Lower lobe of right lung (tissue), 2 donors: ENCODE results near the gene SPRY4. TPM values are rescaled to one million over a fixed set of nuclear protein-coding genes. Genes with fewer than 3 reads are reported as not detected.
A peak's percentile ranks its signal among the peaks of the same experiment; 100 is the strongest.

Experiments used
- ATAC-seq, 2 donors: fragments of 200-7000 bp; cut with Tn5 transposase; one replicate each; pipeline ENCODE4 v1.9.1; 2020 to 2022; ENCODE audit warnings: mild to moderate bottlenecking in 2 of 2, moderate library complexity in 2 of 2
- DNase-seq: peaks from one replicate; pipeline ENCODE4 v3.0.0-alpha.2; 2020
- H3K27ac ChIP-seq: fragments of 200-600 bp; one replicate; pipeline ENCODE4 v1.8.0; 2022
- H3K27me3 ChIP-seq: fragments of 200-600 bp; one replicate; pipeline ENCODE4 v1.8.0; 2022; ENCODE audit warnings: low read depth
- H3K36me3 ChIP-seq: fragments of 200-600 bp; one replicate; pipeline ENCODE4 v1.8.0; 2022; ENCODE audit warnings: mild to moderate bottlenecking
- H3K4me1 ChIP-seq: fragments of 200-600 bp; one replicate; pipeline ENCODE4 v1.8.0; 2022
- H3K4me3 ChIP-seq: fragments of 200-600 bp; one replicate; pipeline ENCODE4 v1.8.0; 2022; ENCODE audit warnings: mild to moderate bottlenecking
- H3K9me3 ChIP-seq: fragments of 200-600 bp; one replicate; pipeline ENCODE4 v1.8.0; 2022
- CTCF ChIP-seq: fragments of 200-600 bp; IDR thresholded peaks from one replicate; pipeline ENCODE4 v1.8.0; 2022; ENCODE audit warnings: antibody characterized with exemption, mild to moderate bottlenecking
- intact Hi-C: fragments of 100-400 bp; cut with DNase I; formaldehyde crosslinking; loops from one replicate; pipeline ENCODE4 v1.11.0; 2022
- total RNA-seq: library from RNA; stranded (reverse); fragmentation: NEBNext Ultra II Directional; extraction: Animal tissue kit (Norgen Biotek cat#: 25700); gene quantifications from one replicate; pipeline ENCODE4 v1.2.1, GENCODE V29; 2021
- donor health status: DM: no; HTN: yes; CAD: no; lungs with severe emphysema.

Gene SPRY4
- total RNA-seq, 1 donor from 2014 or later: 42.7 TPM

- intact Hi-C loops: no loop called here
- H3K27ac ChIP-seq: no peak overlapping the region
- no peaks in the 10 kb centered on the region for H3K36me3 ChIP-seq
- no peak for TF ChIP-seq CTCF
- ATAC-seq (no peak), DNase-seq (no peak)
- H3K4me1 ChIP-seq: peaks cover 46% of the 10 kb centered on the region
- no peaks in the 10 kb centered on the region for H3K9me3 ChIP-seq
- H3K4me3 ChIP-seq: no peak overlapping the region
- H3K27me3 ChIP-seq: peaks cover 5% of the 10 kb centered on the region
Observed at GRCh38 chr5:142360607-142361120, 35.8 kb upstream of the SPRY4 start.

GRCh38 chr5:142360051-142360498, 35.3 kb upstream of the SPRY4 start:
- H3K27me3 ChIP-seq: peaks cover 5% of the 10 kb centered on the region
- no peak for TF ChIP-seq CTCF
- H3K4me1 ChIP-seq: peaks cover 46% of the 10 kb centered on the region

GRCh38 chr5:142358648-142359047, 33.8 kb upstream of the SPRY4 start:
- H3K27me3 ChIP-seq: peaks cover 5% of the 10 kb centered on the region
- peaks cover 43% of the 10 kb centered on the region for H3K4me1 ChIP-seq
- no peak overlapping the region for H3K4me3 ChIP-seq
- no peak overlapping the region for H3K27ac ChIP-seq
- H3K9me3 ChIP-seq: no peaks in the 10 kb centered on the region
- H3K36me3 ChIP-seq: no peaks in the 10 kb centered on the region
- intact Hi-C loops: no loop called here
- TF ChIP-seq CTCF: no peak
- DNase-seq: no peak
- no peak for ATAC-seq

More at GRCh38 chr5:142360051-142360498, 35.3 kb upstream of the SPRY4 start:
- ATAC-seq: no peak
- Histone ChIP-seq H3K9me3 (no peaks in the 10 kb centered on the region), H3K27ac (no peak overlapping the region), H3K4me3 (no peak overlapping the region), H3K36me3 (no peaks in the 10 kb centered on the region)
- intact Hi-C loops: no loop called here
- no peak for DNase-seq

- no peak for TF ChIP-seq CTCF
- Histone ChIP-seq H3K4me3 (peak overlapping the region; percentile 60), H3K4me1 (peaks cover 37% of the 10 kb centered on the region), H3K9me3 (no peaks in the 10 kb centered on the region), H3K36me3 (no peaks in the 10 kb centered on the region), H3K27me3 (peaks cover 5% of the 10 kb centered on the region), H3K27ac (peak overlapping the region; percentile 98)
- intact Hi-C loops: no loop called here
- ATAC-seq (no peak), DNase-seq (no peak)
Observed at GRCh38 chr5:142358121-142358520, 33.3 kb upstream of the SPRY4 start.

GRCh38 chr5:142357469-142358090, 32.8 kb upstream of the SPRY4 start:
- TF ChIP-seq CTCF: no peak
- Histone ChIP-seq H3K27me3 (peaks cover 5% of the 10 kb centered on the region), H3K4me3 (peak overlapping the region; percentile 60), H3K36me3 (no peaks in the 10 kb centered on the region), H3K27ac (peak overlapping the region; percentile 98), H3K4me1 (peaks cover 32% of the 10 kb centered on the region), H3K9me3 (no peaks in the 10 kb centered on the region)
- intact Hi-C loops: no loop called here
- ATAC-seq (peak; percentile 39 to 53), DNase-seq (no peak)
